HepG2 (cell line): ENCODE measurements around the gene ZNRF3. TPM values are rescaled to one million over a fixed set of nuclear protein-coding genes. Genes with fewer than 3 reads are reported as not detected.

ENCODE experiments used
- AFF4 ChIP-seq: sonication (generic); formaldehyde crosslinking; IDR thresholded peaks from 2 replicates; pipeline ENCODE4 v1.4.0; 2020; ENCODE audit warnings: missing genetic modification reagents
- ARNT ChIP-seq: fragments of 450-650 bp; IDR thresholded peaks from 2 replicates; pipeline ENCODE4 v1.6.1; 2017
- CBX1 ChIP-seq: IDR thresholded peaks from one replicate; pipeline ENCODE4 v1.6.1; 2016; ENCODE audit warnings: antibody characterized with exemption, low read depth
- CSRNP2 ChIP-seq: sonication (generic); formaldehyde crosslinking; conservative IDR thresholded peaks from 2 replicates; pipeline ENCODE4 v1.8.0; 2022; ENCODE audit warnings: low read depth, missing genetic modification reagents
- DZIP1 ChIP-seq: sonication (generic); formaldehyde crosslinking; IDR thresholded peaks from 2 replicates; pipeline ENCODE4 v1.5.0; 2020; ENCODE audit warnings: mild to moderate bottlenecking, missing genetic modification reagents
- HNRNPK ChIP-seq: fragments of 200-400 bp; formaldehyde crosslinking; IDR thresholded peaks from 2 replicates; pipeline ENCODE4 v1.6.1; 2018; ENCODE audit warnings: low read length, low read depth, moderate library complexity, mild to moderate bottlenecking; ENCODE audit not compliant: poor library complexity, severe bottlenecking
- NFKB2 ChIP-seq: sonication (generic); formaldehyde crosslinking; IDR thresholded peaks from 2 replicates; pipeline ENCODE4 v1.4.0; 2020; ENCODE audit warnings: missing genetic modification reagents, borderline replicate concordance
- NPAS2 ChIP-seq: sonication (generic); formaldehyde crosslinking; IDR thresholded peaks from 2 replicates; pipeline ENCODE4 v1.8.0; 2022; ENCODE audit warnings: mild to moderate bottlenecking, missing genetic modification reagents, borderline replicate concordance
- PITX1 ChIP-seq: sonication (generic); formaldehyde crosslinking; IDR thresholded peaks from 2 replicates; pipeline ENCODE4 v1.5.1; 2020; ENCODE audit warnings: mild to moderate bottlenecking, missing genetic modification reagents
- RCOR2 ChIP-seq: IDR thresholded peaks from 2 replicates; pipeline ENCODE4 v1.6.1; 2016; ENCODE audit warnings: missing biosample characterization, missing genetic modification reagents
- SUZ12 ChIP-seq: fragments of 150-350 bp; IDR thresholded peaks from 2 replicates; pipeline ENCODE4 v1.6.1; 2014; ENCODE audit warnings: low read depth, low read length
- TIGD3 ChIP-seq: sonication (generic); formaldehyde crosslinking; IDR thresholded peaks from 2 replicates; pipeline ENCODE4 v1.5.1; 2020; ENCODE audit warnings: mild to moderate bottlenecking, missing genetic modification reagents, borderline replicate concordance
- YY1 ChIP-seq: IDR thresholded peaks from 2 replicates; pipeline ENCODE4 v1.6.1; 2011; ENCODE audit warnings: low read length, low read depth, moderate library complexity, mild to moderate bottlenecking; ENCODE audit not compliant: insufficient read depth, insufficient replicate concordance
- ZFYVE20 ChIP-seq: sonication (generic); formaldehyde crosslinking; IDR thresholded peaks from 2 replicates; pipeline ENCODE4 v1.8.0; 2023; ENCODE audit warnings: low read depth, mild to moderate bottlenecking, moderate library complexity, missing genetic modification reagents, borderline replicate concordance
- ZNF207 ChIP-seq: fragments of 450-650 bp; IDR thresholded peaks from 2 replicates; pipeline ENCODE4 v1.6.1; 2016; ENCODE audit warnings: antibody characterized with exemption, borderline replicate concordance
- ZNF44 ChIP-seq: sonication (generic); formaldehyde crosslinking; IDR thresholded peaks from 2 replicates; pipeline ENCODE4 v1.5.1; 2020; ENCODE audit warnings: mild to moderate bottlenecking, missing genetic modification reagents
- ZNF891 ChIP-seq: sonication (generic); formaldehyde crosslinking; IDR thresholded peaks from 2 replicates; pipeline ENCODE4 v1.5.0; 2020; ENCODE audit warnings: mild to moderate bottlenecking, missing genetic modification reagents
- ZSCAN30 ChIP-seq: sonication (generic); formaldehyde crosslinking; IDR thresholded peaks from 2 replicates; pipeline ENCODE4 v1.5.0; 2020; ENCODE audit warnings: mild to moderate bottlenecking, missing genetic modification reagents
- polyA plus RNA-seq, 8 experiments: library from polyadenylated mRNA; depleted of rRNA in 3 of 8; stranded (reverse) in 7 of 8; unstranded in 1 of 8; fragments of >200 nt; fragmentation: Illumina TruSeq in 4 of 8; extraction: Trizol in 4 of 8; gene quantifications; 2 replicates each; pipeline versions ENCODE4 v1.2.1 to v1.2.3, GENCODE V29; 2011 to 2016; ENCODE audit warnings: low read depth in 4 of 8, missing spikeins in 1 of 8, mixed read lengths in 1 of 8; ENCODE audit not compliant: insufficient read depth in 1 of 8
- total RNA-seq, 5 experiments: library from RNA; depleted of rRNA; stranded (reverse); fragments of >200 nt; fragmentation: Illumina TruSeq; extraction: Trizol; gene quantifications; 2 replicates each; pipeline ENCODE4 v1.2.3, GENCODE V29; 2016; ENCODE audit warnings: low read depth in 1 of 5

ZNRF3 gene
- total and polyA plus RNA-seq, 2 of the 13 experiments (the other 11 are each of a cell fraction or from before 2014, with no cell fraction given), result 20.3 to 36.7 TPM

GRCh38 chr22:28978863-28979796 is 95.8 kb downstream of the ZNRF3 start (continued):
- TF ChIP-seq YY1 (peak; percentile 22), ZNF891 (CRISPR knock-in tag) (no peak), AFF4 (CRISPR knock-in tag) (no peak; the same call in 1 of the 2 replicates), SUZ12 (no peak), CBX1 (no peak), NPAS2 (CRISPR knock-in tag) (no peak), PITX1 (CRISPR knock-in tag) (peak; percentile 79; the same call in 1 of the 2 replicates), ZSCAN30 (CRISPR knock-in tag) (0 out of 2 replicates have a peak, but pooled peaks have one; percentile 45), ZNF44 (no peak), TIGD3 (no peak), ZFYVE20 (CRISPR knock-in tag) (no peak), NFKB2 (CRISPR knock-in tag) (no peak), RCOR2 (CRISPR knock-in tag) (peak; percentile 95), ARNT (no peak), ZNF207 (no peak), DZIP1 (CRISPR knock-in tag) (no peak), CSRNP2 (no peak), HNRNPK (no peak)
